Suprapubic skin (tissue), 4 donors: ENCODE measurements around the gene TRAF3IP1.

ENCODE experiments used
- POLR2A ChIP-seq, 2 donors: fragments of 450-650 bp; IDR thresholded peaks; one replicate each; pipeline ENCODE4 v1.6.1; 2017; ENCODE audit warnings: antibody characterized with exemption in 2 of 2, mild to moderate bottlenecking in 2 of 2, moderate library complexity in 2 of 2
- POLR2AphosphoS5 ChIP-seq, 3 donors: sonication (generic); formaldehyde crosslinking; IDR thresholded peaks; one replicate each; pipeline ENCODE4 v1.6.1; 2017; ENCODE audit warnings: antibody characterized with exemption in 3 of 3
- TF ChIP-seq, protein P1 (sequence below), 2 donors: fragments of 200-600 bp in 1 of 2; fragments of 450-650 bp in 1 of 2; sonication (generic) in 1 of 2; IDR thresholded peaks; one replicate each; pipeline ENCODE4 v1.5.1; 2016 to 2019; ENCODE audit warnings: antibody characterized with exemption in 2 of 2, mild to moderate bottlenecking in 1 of 2, moderate library complexity in 1 of 2

DNA sequence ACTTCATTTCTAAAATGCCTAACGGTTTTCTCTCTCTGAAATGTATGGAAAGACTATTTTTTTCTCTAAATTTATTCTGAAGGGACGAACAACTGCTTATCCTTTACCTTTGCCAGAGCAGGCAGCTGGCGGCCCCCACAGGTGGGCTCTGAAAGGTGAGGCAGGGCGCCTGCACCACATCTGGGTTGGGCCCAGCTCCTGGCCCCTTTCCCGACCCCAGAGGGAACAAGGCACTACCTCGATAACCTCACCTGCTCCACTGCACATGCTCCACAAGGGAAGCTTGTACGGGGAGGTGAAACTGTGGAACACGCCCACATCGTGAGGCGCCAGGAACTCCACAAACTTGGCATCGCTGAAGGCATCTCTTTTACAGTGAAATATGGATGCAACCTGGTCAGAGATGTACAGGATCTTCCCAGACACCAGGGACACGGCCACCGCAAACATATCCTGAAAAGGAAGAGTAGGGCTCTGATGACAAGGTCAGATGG lies 49.2 kb upstream of the TRAF3IP1 start:
- TF ChIP-seq, protein P1, sequence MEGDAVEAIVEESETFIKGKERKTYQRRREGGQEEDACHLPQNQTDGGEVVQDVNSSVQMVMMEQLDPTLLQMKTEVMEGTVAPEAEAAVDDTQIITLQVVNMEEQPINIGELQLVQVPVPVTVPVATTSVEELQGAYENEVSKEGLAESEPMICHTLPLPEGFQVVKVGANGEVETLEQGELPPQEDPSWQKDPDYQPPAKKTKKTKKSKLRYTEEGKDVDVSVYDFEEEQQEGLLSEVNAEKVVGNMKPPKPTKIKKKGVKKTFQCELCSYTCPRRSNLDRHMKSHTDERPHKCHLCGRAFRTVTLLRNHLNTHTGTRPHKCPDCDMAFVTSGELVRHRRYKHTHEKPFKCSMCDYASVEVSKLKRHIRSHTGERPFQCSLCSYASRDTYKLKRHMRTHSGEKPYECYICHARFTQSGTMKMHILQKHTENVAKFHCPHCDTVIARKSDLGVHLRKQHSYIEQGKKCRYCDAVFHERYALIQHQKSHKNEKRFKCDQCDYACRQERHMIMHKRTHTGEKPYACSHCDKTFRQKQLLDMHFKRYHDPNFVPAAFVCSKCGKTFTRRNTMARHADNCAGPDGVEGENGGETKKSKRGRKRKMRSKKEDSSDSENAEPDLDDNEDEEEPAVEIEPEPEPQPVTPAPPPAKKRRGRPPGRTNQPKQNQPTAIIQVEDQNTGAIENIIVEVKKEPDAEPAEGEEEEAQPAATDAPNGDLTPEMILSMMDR (IDR thresholded peaks at IDR 0.05), result no peak
- TF ChIP-seq POLR2A (IDR thresholded peaks at IDR 0.05), result no peak
- TF ChIP-seq POLR2AphosphoS5 (IDR thresholded peaks at IDR 0.05), result no peak
